ENCODE data around the gene MYO1B. TPM values are rescaled to one million over a fixed set of nuclear protein-coding genes. Genes with fewer than 3 reads are reported as not detected.

The MYO1B gene
- total and polyA plus RNA-seq, 2 experiments from 2014 or later = 126 to 197 TPM

DNA sequence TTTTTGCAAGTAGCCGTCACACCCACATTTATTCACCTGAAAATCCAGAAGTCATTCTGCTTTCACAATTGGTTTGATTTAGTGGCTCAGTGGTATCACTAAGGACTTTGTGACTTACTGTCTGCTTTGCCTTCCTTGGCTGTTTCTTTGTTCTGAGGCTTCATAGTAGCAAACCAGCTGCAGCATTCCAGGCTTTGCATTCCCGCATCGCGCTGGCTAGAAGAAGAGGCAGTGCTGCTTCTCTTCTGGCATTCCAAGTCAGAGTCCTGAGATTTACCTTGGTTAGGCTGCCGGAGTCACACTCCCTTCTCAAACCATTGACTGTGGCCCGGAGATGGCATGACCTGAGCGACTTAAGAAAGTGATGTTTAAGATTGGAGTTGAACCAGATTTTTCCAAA, 35.1 kb downstream of the MYO1B start:
- Histone ChIP-seq H3K9ac (no peak overlapping the region), H4K20me1 (ENCODE audit: insufficient read depth) (peaks cover 26% of the 10 kb centered on the region; the same call in 1 of the 2 replicates), H3K27ac (no peak overlapping the region), H3K4me1 (ENCODE audit: insufficient read depth) (peaks cover 19% of the 10 kb centered on the region), H2AFZ (no peak overlapping the region), H3K36me3 (ENCODE audit: low read depth) (peaks cover 61% of the 10 kb centered on the region), H3K4me3 (no peak overlapping the region), H3K9me2 (ENCODE audit: insufficient read depth) (no peaks in the 10 kb centered on the region), H3K9me3 (ENCODE audit: low read depth) (no peaks in the 10 kb centered on the region), H3K79me2 (ENCODE audit: insufficient read depth) (peaks cover 100% of the 10 kb centered on the region), H3K27me3 (replicated peaks; ENCODE audit: insufficient read depth) (no peaks in the 10 kb centered on the region), H3F3A (ENCODE audit: insufficient read depth) (peaks cover 14% of the 10 kb centered on the region), H3K4me2 (ENCODE audit: unreplicated experiment) (no peak overlapping the region)
- in situ Hi-C loops (cut with MboI) = no loop called here
- DNase-seq = no peak
- no peak for TF ChIP-seq EZH2 (IDR thresholded peaks at IDR 0.05; ENCODE audit: insufficient read depth, poor library complexity, severe bottlenecking)
- TF ChIP-seq EZH2phosphoT487 (IDR thresholded peaks at IDR 0.05; ENCODE audit: insufficient read depth, low read depth) = no peak
- 97% methylated on average over 7 of the region's 7 CpGs for WGBS, 2 experiments (ENCODE audit: low coverage in 1 of 2, low lambda C conversion rate in 2 of 2, missing lambda C conversion rate in 2 of 2)

DNA sequence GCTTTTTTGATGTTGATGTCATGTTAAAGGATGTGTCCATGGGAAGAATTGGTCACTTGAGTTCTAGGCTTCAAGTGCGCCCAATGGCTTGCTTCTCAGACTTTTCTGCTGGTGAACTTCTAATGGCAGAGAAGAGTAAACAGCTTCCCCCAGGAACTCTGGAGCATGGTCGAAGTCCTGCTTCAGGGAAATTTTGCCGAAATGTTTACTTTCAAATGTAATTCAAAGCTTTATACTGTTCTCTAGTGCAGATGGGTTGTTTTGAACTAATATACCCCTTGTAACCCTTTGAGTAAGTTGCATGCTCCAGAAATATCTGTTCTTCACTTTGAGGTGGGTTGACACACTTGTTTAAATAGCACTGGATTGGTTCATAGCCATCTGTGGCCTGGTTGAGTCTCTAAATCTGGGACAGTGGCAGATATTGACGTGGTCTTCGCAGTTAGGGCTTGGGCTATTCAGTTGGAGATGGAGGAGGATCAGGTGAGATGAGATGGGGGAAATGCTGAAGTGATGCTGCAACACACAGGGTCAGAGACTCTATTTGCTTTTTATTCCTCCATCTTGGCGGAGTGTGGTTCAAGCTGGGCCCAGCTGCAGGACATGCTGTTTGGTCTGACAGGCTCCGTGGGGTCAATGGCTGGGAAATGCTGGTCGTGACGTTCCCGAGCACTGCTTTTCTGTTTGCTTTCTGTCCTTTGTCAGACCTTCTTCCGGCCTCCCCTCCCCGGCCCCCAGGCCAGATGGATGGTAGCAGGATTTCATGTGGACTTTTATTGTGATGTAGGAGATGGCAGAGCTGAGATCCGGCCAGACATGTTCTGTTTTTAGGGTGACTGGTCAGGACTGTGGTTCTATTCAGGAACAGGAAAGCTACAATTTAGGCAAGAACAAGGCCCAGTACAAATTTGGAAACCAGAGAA, 35.9 kb downstream of the MYO1B start:
- no peak overlapping the region for H3K9ac ChIP-seq
- in situ Hi-C loops (cut with MboI) = no loop called here
- H3F3A ChIP-seq (ENCODE audit: insufficient read depth) = peaks cover 14% of the 10 kb centered on the region
- peaks cover 62% of the 10 kb centered on the region for H3K36me3 ChIP-seq (ENCODE audit: low read depth)
- TF ChIP-seq EZH2phosphoT487 (IDR thresholded peaks at IDR 0.05; ENCODE audit: insufficient read depth, low read depth) (no peak), EZH2 (IDR thresholded peaks at IDR 0.05; ENCODE audit: insufficient read depth, poor library complexity, severe bottlenecking) (no peak)
- H3K27me3 ChIP-seq (replicated peaks; ENCODE audit: insufficient read depth) = no peaks in the 10 kb centered on the region
- H4K20me1 ChIP-seq (ENCODE audit: insufficient read depth) = peaks cover 18% of the 10 kb centered on the region; the same call in 1 of the 2 replicates
- 93 to 94% methylated on average over 13 of the region's 13 CpGs for WGBS, 2 experiments (ENCODE audit: low coverage in 1 of 2, low lambda C conversion rate in 2 of 2, missing lambda C conversion rate in 2 of 2)
- no peak overlapping the region for H3K4me2 ChIP-seq (ENCODE audit: unreplicated experiment)
- no peaks in the 10 kb centered on the region for H3K9me3 ChIP-seq (ENCODE audit: low read depth)
- DNase-seq = no peak
- H3K4me1 ChIP-seq (ENCODE audit: insufficient read depth) = peaks cover 19% of the 10 kb centered on the region
- no peak overlapping the region for H2AFZ ChIP-seq
- H3K4me3 ChIP-seq = no peak overlapping the region
- H3K79me2 ChIP-seq (ENCODE audit: insufficient read depth) = peaks cover 100% of the 10 kb centered on the region
- H3K9me2 ChIP-seq (ENCODE audit: insufficient read depth) = no peaks in the 10 kb centered on the region
- no peak overlapping the region for H3K27ac ChIP-seq

DNA sequence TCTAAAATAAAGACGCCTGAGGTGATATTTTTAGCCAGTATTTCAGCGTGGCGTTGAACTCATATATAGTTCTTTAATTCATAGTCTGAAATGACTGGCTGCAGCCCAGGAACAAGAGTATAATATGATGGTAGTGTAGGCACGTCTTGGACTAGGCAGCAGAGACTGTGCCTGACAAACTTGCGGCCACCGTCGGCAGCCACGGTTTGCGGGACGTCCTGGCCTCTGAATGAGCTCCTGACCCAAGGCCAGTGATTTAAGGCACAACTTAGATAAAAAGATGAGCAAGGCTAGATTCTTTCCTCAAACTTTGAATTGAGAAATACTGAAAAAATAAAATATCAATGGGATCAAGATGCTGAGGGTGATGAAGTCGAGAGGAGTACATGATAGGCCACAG, 40.0 kb downstream of the MYO1B start:
- H3K27me3 ChIP-seq (replicated peaks; ENCODE audit: insufficient read depth) = no peaks in the 10 kb centered on the region
- H3K9me2 ChIP-seq (ENCODE audit: insufficient read depth) = no peaks in the 10 kb centered on the region
- no peaks in the 10 kb centered on the region for H3K9me3 ChIP-seq (ENCODE audit: low read depth)
- peaks cover 100% of the 10 kb centered on the region for H3K79me2 ChIP-seq (ENCODE audit: insufficient read depth)
- peaks cover 9% of the 10 kb centered on the region; the same call in 1 of the 2 replicates for H4K20me1 ChIP-seq (ENCODE audit: insufficient read depth)
- no peak overlapping the region for H3K4me2 ChIP-seq (ENCODE audit: unreplicated experiment)
- H3K4me3 ChIP-seq = no peak overlapping the region
- peaks cover 33% of the 10 kb centered on the region for H3K36me3 ChIP-seq (ENCODE audit: low read depth)
- H3K27ac ChIP-seq = no peak overlapping the region
- no peak overlapping the region for H3K9ac ChIP-seq
- peaks cover 2% of the 10 kb centered on the region; the same call in 1 of the 2 replicates for H3K4me1 ChIP-seq (ENCODE audit: insufficient read depth)
- H2AFZ ChIP-seq = no peak overlapping the region
- in situ Hi-C loops (cut with MboI) = no loop called here
- no peak for DNase-seq
- peaks cover 10% of the 10 kb centered on the region; the same call in 1 of the 2 replicates for H3F3A ChIP-seq (ENCODE audit: insufficient read depth)
- 92 to 93% methylated on average over 11 of the region's 11 CpGs for WGBS, 2 experiments (ENCODE audit: low coverage in 1 of 2, low lambda C conversion rate in 2 of 2, missing lambda C conversion rate in 2 of 2)
- TF ChIP-seq EZH2 (IDR thresholded peaks at IDR 0.05; ENCODE audit: insufficient read depth, poor library complexity, severe bottlenecking) (no peak), EZH2phosphoT487 (IDR thresholded peaks at IDR 0.05; ENCODE audit: insufficient read depth, low read depth) (no peak)

DNA sequence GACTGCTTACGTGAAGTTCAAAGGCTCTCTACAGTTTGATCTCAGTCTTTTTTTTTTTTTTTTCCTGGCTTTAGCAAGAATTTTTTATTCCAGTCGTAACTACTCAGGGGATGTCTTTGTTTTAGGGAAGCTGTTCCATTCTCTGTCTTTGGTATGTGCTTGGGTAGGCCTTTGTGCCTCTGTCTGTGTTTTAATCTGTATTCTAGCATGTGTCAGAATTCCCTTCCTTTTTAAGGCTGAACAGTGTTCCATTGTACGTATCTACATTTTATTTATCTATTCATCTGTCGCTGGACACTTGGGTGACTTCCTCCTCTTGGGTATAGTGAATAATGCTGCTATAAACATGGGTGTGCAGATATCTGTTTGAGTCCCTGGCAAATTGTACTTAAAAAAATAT, 42.6 kb downstream of the MYO1B start:
- H3K27ac ChIP-seq = no peak overlapping the region
- no peaks in the 10 kb centered on the region for H3K9me2 ChIP-seq (ENCODE audit: insufficient read depth)
- no peaks in the 10 kb centered on the region for H3K9me3 ChIP-seq (ENCODE audit: low read depth)
- H2AFZ ChIP-seq = no peak overlapping the region
- H3K4me3 ChIP-seq = no peak overlapping the region
- H3K36me3 ChIP-seq (ENCODE audit: low read depth) = peaks cover 22% of the 10 kb centered on the region
- H3K9ac ChIP-seq = no peak overlapping the region
- no peak for DNase-seq
- no peak overlapping the region for H3K4me2 ChIP-seq (ENCODE audit: unreplicated experiment)
- H4K20me1 ChIP-seq (ENCODE audit: insufficient read depth) = peaks cover 21% of the 10 kb centered on the region; the same call in 1 of the 2 replicates
- TF ChIP-seq EZH2 (IDR thresholded peaks at IDR 0.05; ENCODE audit: insufficient read depth, poor library complexity, severe bottlenecking) (no peak), EZH2phosphoT487 (IDR thresholded peaks at IDR 0.05; ENCODE audit: insufficient read depth, low read depth) (no peak)
- no peaks in the 10 kb centered on the region for H3K27me3 ChIP-seq (replicated peaks; ENCODE audit: insufficient read depth)
- in situ Hi-C loops (cut with MboI) = no loop called here
- peaks cover 19% of the 10 kb centered on the region for H3K4me1 ChIP-seq (ENCODE audit: insufficient read depth)
- peaks cover 22% of the 10 kb centered on the region for H3F3A ChIP-seq (ENCODE audit: insufficient read depth)
- H3K79me2 ChIP-seq (ENCODE audit: insufficient read depth) = peaks cover 100% of the 10 kb centered on the region
- 97 to 100% methylated on average over 4 of the region's 4 CpGs for WGBS, 2 experiments (ENCODE audit: low coverage in 1 of 2, low lambda C conversion rate in 2 of 2, missing lambda C conversion rate in 2 of 2)

All from GM23248 (cell line).